ENCODE results near the gene TNFAIP8L1.
"Not testable (repeated sequence)": the region's sequence is repeated elsewhere in the genome, so short reads cannot be mapped to it uniquely, and the experiment has no call there.

TNFAIP8L1 gene

GRCh38 chr19:4678881-4679790 lies 39.8 kb downstream of the TNFAIP8L1 start:
- DNase-seq (ENCODE audit: low spot score) = peak; percentile 52

GRCh38 chr19:4680021-4680420 lies 40.7 kb downstream of the TNFAIP8L1 start:
- not testable (repeated sequence) for DNase-seq (ENCODE audit: low spot score)

DNA sequence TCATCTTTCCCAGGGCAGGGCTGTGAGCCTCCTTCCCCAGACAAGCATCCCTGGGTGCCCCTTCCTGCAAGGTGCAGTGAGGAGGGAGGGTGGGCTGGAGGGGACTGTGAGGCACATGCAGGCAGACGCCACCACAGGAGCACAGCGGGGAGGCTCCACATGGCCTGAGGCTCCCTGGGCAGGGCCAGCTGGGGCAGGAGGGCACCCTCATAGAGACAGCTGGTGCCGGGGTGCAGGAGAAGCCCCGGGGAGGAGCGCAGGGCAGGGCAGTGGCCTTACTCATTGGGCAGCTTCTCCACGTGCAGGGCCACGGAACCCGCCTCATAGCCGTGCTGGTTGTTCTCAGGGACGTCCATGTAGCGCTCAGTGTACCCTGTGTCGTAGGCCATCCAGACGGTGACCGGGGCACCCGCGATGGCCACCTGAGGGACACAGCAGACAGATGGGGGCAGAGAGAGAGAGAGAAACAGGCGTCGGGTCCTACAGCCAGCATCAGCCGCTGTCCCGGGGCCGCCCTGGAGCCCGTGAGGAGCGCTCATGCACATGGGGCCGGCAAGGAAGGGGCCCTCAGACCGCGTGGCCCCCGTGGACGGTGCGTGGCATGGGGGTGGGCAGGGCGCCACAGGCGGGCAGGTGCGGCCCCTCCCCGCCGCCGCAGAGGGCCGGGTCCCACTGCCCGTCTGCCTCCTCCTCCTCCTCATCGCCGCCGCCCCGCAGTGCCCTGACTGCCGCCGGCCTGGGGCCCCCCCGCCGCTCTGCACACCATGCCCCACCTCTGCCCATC lies 43.3 kb downstream of the TNFAIP8L1 start:
- no peak for DNase-seq (ENCODE audit: low spot score)

DNA sequence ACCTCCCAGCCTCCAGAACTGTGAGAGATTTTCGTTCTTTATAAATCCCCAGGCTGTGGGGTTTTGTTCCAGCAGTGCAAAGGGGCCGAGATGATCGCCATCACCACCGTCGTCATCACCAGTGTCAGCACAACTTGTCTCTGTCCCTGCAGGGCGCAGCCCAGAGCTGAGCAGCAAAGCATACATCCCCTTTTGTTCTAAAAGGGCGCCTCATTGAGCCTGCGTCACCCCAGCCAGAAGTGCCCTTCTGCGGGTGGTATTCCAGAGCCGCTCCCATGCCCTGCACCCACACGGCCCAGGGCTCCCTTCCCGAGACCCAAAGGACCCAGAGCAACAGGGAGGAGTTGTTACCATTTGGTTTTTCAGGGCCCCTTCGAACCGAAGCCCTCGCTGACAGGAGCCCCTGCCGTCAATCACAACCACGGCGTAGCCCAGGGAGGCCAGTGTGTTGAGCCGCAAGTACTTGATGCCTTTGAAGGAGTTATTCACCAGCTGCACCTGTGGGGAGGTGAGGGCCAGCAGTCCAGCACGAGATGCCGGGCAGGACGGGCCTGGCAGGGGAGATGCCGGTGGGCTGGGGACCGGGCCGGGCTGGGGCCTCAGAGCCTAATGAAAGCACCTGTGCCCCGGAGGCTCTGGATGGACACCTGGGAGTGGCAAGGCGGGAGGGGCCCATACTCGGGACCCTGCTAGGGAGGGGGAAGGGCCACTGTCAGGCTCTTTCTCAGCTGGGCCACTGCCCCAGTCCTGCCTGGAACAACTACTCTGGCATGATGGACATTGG lies 45.2 kb downstream of the TNFAIP8L1 start:
- no peak for DNase-seq (ENCODE audit: low spot score)

DNA sequence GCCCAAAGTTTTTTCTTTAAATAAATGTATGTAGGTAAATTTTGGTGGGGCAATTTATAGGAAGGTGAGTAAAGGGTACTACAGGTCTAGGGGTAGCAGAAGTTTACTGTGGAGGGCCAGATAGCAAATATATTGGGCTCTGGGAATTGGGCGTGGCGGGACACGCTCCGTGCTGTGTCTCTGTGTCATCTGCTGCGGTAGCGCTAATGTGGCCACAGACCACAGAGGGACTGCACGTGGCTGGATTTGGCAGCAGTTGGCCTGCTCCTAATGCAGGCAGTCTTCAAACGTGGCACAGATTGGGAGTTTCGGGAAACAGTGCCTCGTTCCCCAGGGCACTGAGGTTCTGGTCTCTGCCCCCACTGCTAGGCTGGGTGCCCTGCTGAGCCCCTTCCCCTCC lies 47.4 kb downstream of the TNFAIP8L1 start:
- DNase-seq (ENCODE audit: low spot score) = no peak

- no peak for DNase-seq (ENCODE audit: low spot score)
These were observed 48.1 kb downstream of the TNFAIP8L1 start for GRCh38 chr19:4687396-4687795.

DNA sequence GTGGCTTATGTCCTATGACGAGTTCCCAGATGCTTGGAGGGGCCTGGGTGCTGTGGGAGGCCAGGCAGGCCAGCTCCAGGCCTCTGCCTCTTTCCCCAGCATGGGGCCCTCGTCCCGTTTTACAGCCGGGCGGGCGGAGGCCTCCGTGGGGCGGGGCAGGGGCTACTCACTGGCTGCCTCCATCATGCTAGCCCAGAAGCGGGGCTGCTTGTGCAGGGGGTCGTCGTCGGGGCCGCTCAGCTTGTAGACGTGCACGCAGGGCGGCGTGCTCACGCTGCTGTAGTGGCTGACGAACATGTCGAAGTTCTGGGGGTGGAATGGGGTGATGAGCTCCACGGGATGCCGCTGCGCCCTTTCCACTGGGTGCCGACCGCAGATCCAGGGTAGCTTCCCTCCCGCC lies 49.3 kb downstream of the TNFAIP8L1 start:
- DNase-seq (ENCODE audit: low spot score) = no peak

DNA sequence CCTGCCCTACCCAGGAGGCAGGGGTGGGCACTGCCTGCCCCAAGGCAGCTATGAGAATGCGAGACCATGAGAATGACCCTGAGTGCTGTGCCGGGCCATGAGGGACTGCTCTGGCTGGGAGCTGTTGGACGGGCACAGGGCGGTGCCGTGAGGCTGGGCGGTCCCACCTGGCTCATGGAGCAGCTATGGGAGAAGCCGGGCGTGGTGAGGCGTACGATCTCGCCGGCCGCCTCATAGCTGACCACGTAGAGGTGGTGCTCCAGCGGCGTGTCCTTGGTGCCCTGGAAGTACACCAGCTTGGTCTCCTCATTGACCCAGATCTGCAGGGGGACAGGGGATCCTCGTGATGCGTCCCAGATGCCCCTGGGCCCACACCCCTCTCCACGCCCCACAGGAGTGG lies 50.1 kb downstream of the TNFAIP8L1 start:
- no peak for DNase-seq (ENCODE audit: low spot score)

DNA sequence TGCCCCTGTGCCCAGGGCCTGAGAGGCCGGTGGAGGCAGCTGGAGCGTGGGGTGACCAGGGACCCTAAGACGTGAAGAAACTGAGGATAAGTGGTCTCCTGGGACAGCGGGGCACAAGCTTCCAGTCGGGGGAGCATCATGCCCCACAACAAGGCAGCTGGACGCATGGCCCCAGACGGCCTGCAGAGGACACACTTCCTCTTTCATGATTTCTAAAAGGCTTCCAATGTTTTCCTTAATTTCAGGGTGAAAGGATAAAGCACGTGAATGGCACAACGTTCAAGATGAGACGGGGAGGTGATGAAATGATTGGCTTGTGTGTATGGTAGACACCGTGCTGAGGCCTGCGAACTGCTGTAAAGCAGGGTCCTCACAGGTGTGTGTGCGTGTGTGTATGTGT lies 51.0 kb downstream of the TNFAIP8L1 start:
- no peak for DNase-seq (ENCODE audit: low spot score)

DNA sequence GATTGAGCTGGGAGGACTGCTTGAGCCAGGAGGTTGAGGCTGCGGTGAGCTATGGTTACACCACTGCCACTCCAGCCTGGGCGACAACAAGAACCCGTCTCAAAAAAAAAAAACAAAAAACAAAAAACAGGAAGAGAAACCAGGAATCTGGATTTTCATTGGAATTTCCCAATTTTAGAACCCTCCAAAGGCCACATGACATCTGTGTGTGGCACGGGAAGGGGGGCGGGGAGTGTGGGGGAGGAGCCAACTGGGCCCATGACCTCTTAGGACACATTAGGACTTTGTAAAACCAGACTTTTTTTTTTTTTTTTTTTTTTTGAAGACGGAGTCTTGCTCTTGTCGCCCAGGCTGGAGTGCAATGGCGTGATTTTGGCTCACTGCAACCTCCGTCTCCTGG lies 52.1 kb downstream of the TNFAIP8L1 start:
- no peak for DNase-seq (ENCODE audit: low spot score)

GRCh38 chr19:4692251-4693077 lies 53.1 kb downstream of the TNFAIP8L1 start:
- no peak for DNase-seq (ENCODE audit: low spot score)

DNA sequence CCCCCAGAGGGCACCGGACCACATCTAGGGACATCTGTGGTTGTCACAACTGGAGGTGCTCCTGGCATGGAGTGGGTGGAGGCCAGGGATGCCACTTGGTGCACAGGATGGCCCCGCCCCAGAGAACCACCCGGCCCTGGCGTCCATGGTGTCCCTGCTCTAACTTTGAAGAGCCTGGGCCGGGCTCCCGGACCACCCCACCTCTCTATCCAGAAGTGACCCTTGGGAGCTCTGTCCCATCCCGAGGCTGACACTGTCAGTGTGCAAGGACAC lies 53.7 kb downstream of the TNFAIP8L1 start:
- no peak for DNase-seq (ENCODE audit: low spot score)

- DNase-seq (ENCODE audit: low spot score) = no peak
These were observed 54.3 kb downstream of the TNFAIP8L1 start for GRCh38 chr19:4693471-4694121.

GRCh38 chr19:4694211-4694987 lies 55.1 kb downstream of the TNFAIP8L1 start:
- DNase-seq (ENCODE audit: low spot score) = peak; percentile 90

DNA sequence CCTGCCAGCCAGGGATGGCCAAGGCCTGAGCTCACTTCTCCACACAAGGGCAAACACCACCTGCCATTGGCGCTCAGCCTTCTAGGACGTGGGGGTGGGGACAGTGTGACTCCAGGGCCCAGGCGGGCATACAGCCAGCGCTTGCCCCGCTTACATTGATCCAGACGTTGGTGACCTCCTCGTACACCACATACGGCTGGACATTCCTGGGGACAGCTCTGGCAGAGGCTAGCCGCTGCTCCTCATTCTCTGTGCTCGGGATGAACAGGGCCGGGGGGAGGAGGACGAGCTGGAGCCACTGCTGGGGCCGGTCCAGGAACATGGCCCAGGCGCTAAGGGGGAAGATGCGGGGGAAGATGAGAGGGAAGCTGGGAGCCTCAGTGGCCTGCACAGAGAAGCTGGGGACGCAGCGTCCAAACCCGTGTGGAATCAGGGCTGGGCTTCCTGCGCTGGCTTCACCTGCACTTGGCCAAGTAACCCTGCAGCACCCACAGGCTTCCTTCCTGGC lies 56.0 kb downstream of the TNFAIP8L1 start:
- DNase-seq (ENCODE audit: low spot score) = no peak

DNA sequence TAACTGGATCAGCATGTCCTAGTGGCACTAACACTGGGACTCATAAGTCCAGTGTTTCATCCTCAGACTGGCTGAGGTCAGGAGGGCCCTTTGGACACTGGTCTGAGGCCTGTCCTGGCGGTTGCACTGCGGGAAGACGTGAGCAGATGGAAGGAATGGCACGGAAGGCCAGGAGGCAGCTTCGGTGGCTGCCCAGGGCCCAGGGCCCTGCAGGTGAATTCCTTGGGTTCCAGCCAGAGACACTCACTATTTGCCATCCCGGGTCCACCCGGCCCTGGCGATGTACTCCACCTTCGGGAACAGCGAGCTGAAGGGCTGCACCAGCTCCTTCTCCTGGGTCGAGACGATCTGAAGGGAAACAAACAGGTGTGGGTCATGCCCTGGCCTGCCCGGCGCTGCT lies 58.0 kb downstream of the TNFAIP8L1 start:
- DNase-seq (ENCODE audit: low spot score) = no peak

DNA sequence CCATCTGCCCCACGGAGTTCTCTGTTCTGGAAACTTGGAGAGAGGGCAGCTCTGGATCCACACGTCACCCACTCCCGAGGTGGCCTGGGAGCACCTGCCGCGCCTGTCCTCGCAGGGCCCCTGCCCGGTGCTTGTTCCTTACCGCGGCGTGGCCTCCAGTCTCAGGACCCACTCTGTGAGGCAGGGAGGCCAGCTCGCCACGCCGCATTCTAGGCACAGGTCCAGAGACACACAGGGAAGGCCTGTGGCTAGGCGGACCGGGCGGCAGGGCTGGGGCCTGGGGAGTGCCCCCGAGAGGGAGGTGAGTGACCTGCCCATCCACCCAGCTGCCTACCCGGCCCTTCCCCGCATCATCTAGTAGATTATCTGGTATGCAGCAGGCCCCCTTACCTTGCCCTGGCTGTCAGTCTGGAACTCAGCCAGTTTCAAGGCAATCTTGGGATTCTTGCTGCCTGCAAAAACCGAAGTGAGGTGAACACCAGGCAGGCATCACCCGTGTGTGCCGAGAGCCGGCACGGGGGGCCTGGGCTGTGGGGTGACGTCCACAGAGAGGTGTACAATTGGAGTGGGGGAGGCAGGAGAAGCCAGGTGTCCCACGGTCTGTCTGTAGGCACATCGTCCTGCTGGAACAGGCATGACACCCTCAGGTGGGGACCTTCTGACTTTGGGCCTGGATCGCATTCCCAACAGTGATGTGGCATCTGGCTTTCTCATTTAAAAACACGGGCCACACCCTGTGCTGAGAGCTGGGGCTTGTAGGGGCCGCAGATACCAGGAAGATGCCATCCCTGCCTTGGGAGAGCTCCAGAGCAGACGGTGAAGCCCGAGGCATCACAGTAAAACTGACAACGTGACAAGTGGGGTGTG lies 60.7 kb downstream of the TNFAIP8L1 start:
- DNase-seq (ENCODE audit: low spot score) = no peak

DNA sequence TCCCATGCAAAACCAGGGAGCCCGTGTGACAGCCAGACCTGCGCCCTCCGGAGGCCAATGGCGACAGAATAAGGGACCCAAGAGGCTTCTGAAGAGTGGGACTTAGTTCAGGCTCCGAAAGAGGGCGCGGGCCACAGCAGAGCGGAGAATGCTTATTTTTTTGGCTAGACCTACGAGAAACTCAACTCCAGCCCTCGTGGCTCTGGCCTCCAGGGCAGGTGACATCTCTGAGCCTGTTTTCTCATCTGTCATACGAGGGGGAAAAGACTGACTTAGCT lies 61.3 kb downstream of the TNFAIP8L1 start:
- no peak for DNase-seq (ENCODE audit: low spot score)

- DNase-seq (ENCODE audit: low spot score) = no peak
These were observed 62.2 kb downstream of the TNFAIP8L1 start for GRCh38 chr19:4701557-4701956.

DNA sequence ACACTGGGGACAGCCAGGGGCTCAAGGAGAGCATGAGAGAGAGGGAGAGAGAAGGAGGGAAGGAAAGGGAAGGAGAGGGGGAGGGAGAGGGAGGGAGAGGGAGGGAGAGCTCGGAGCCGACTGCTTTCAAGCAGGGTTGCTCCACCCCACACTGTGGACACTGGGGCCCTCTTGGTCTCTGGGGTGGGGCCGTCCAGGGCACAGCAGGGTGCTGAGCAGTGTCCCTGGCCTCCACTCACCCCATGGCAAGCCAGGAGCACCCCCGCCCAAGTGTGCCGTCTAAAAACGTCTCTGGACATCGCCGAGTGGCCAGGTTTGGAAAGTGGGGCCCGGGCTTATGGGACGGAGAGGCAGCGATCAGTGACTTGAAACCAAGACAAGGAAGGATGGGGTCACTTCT lies 63.4 kb downstream of the TNFAIP8L1 start:
- no peak for DNase-seq (ENCODE audit: low spot score)
